H1 (cell line): ENCODE results near the gene MCUR1.

ENCODE experiments used
- CHD1 ChIP-seq: IDR thresholded peaks from 2 replicates; pipeline ENCODE4 v1.6.1; 2012; ENCODE audit warnings: low read depth, low read length, improper control_type of control experiment
- EP300 ChIP-seq, 2 experiments: IDR thresholded peaks; 1 replicate in 1 of 2; 2 replicates in 1 of 2; pipeline ENCODE4 v1.6.1; 2011 to 2012; ENCODE audit warnings: low read depth in 2 of 2, low read length in 2 of 2, mild to moderate bottlenecking in 2 of 2, borderline replicate concordance in 1 of 2, inconsistent platforms in 1 of 2, moderate library complexity in 1 of 2
- GTF2F1 ChIP-seq: IDR thresholded peaks from 2 replicates; pipeline ENCODE4 v1.6.1; 2012; ENCODE audit warnings: low read depth, low read length, improper control_type of control experiment, borderline replicate concordance

DNA sequence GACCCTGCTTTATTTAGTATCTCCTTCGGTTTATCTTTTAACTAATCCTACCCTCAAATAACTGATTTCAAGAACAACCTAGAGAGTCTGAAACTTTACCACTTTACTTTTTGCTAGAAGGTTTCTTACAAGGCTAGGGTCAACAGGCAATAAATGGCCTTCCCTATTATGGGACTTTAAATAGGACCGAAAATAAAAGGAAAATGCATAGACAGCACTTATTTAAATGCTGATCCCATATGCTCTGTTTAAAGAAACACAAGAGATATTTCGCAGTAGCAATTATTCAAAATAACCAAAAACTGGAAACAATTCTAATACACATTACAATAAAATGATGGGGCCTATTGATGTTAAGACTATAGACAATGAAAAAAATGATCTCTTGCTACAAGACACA lies 13.7 kb downstream of the MCUR1 start:
- TF ChIP-seq CHD1, result no peak
- TF ChIP-seq GTF2F1, result no peak
- no peak for TF ChIP-seq EP300 (IDR thresholded peaks at IDR 0.05; ENCODE audit: borderline replicate concordance in 1 of 2, low read depth in 2 of 2, low read length in 2 of 2)
